GM12873 (cell line): ENCODE measurements around the gene SH3BGRL.

Source experiments
- CTCF ChIP-seq: IDR thresholded peaks from 2 replicates; pipeline ENCODE4 v1.5.1; 2012; ENCODE audit warnings: low read depth, mild to moderate bottlenecking, moderate library complexity, low read length, control low read depth; ENCODE audit not compliant: insufficient read depth; ENCODE audit errors: missing control alignments

The SH3BGRL gene

GRCh38 chrX:81202943-81203342 lies 1.0 kb downstream of the SH3BGRL start:
- TF ChIP-seq CTCF = no peak

- TF ChIP-seq CTCF = no peak
Observed at GRCh38 chrX:81205551-81205950, 3.6 kb downstream of the SH3BGRL start.

- TF ChIP-seq CTCF = no peak
Observed at GRCh38 chrX:81206476-81206875, 4.6 kb downstream of the SH3BGRL start.

GRCh38 chrX:81208916-81209315 lies 7.0 kb downstream of the SH3BGRL start:
- no peak for TF ChIP-seq CTCF

- TF ChIP-seq CTCF = no peak
Observed at GRCh38 chrX:81215685-81216084, 13.8 kb downstream of the SH3BGRL start.

- TF ChIP-seq CTCF = no peak
Observed at GRCh38 chrX:81229229-81229628, 27.3 kb downstream of the SH3BGRL start.

- TF ChIP-seq CTCF = no peak
Observed at GRCh38 chrX:81229901-81230300, 28.0 kb downstream of the SH3BGRL start.

- no peak for TF ChIP-seq CTCF
Observed at GRCh38 chrX:81231476-81231875, 29.6 kb downstream of the SH3BGRL start.
